ENCODE measurements around the gene CPPED1. TPM values are rescaled to one million over a fixed set of nuclear protein-coding genes. Genes with fewer than 3 reads are reported as not detected.
"Not testable (repeated sequence)": the region's sequence is repeated elsewhere in the genome, so short reads cannot be mapped to it uniquely, and the experiment has no call there.

CPPED1 gene
- total RNA-seq, 1 donor: 21.4 TPM

DNA sequence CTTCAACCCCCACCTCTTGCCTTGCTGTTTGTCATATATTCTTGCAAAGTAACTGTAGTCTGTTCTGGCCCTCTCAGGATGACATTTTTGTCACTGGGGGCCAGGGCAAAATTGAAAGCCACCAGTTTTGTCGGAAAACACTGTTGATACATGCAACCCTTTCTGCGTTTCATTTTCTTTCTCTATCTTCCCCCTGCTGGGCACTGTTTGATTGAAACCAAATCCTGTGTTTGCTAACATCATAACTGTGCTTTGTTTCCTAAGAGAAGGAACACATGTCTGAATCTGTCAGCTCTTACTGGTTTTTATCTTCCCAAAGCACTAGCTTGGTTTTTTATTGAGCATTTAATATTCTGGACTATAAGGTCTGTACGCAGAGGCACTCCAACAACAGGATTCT, 11.7 kb upstream of the CPPED1 start:
- Histone ChIP-seq H3K9me3 (ENCODE audit: low read depth, low read length) (no peaks in the 10 kb centered on the region), H3K79me2 (ENCODE audit: insufficient read depth, low read length) (no peaks in the 10 kb centered on the region), H3K4me3 (ENCODE audit: insufficient read depth, low read length) (no peak overlapping the region), H3K27ac (ENCODE audit: low read depth, low read length) (no peak overlapping the region), H3K4me1 (ENCODE audit: insufficient read depth, low read length) (no peaks in the 10 kb centered on the region), H3K4me2 (ENCODE audit: insufficient read depth, low read length) (peak overlapping the region; percentile 54), H3K36me3 (ENCODE audit: insufficient read depth, low read length) (no peaks in the 10 kb centered on the region), H4K20me1 (ENCODE audit: insufficient read depth, low read length) (no peaks in the 10 kb centered on the region), H3K27me3 (ENCODE audit: insufficient read depth, low read length) (no peaks in the 10 kb centered on the region), H2AFZ (ENCODE audit: low read length) (peak overlapping the region; percentile 48)
- no peak for DNase-seq (ENCODE audit: insufficient read length, low spot score, missing footprints)
- TF ChIP-seq, protein P1, sequence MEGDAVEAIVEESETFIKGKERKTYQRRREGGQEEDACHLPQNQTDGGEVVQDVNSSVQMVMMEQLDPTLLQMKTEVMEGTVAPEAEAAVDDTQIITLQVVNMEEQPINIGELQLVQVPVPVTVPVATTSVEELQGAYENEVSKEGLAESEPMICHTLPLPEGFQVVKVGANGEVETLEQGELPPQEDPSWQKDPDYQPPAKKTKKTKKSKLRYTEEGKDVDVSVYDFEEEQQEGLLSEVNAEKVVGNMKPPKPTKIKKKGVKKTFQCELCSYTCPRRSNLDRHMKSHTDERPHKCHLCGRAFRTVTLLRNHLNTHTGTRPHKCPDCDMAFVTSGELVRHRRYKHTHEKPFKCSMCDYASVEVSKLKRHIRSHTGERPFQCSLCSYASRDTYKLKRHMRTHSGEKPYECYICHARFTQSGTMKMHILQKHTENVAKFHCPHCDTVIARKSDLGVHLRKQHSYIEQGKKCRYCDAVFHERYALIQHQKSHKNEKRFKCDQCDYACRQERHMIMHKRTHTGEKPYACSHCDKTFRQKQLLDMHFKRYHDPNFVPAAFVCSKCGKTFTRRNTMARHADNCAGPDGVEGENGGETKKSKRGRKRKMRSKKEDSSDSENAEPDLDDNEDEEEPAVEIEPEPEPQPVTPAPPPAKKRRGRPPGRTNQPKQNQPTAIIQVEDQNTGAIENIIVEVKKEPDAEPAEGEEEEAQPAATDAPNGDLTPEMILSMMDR (IDR thresholded peaks at IDR 0.05; ENCODE audit: extremely low read depth, low read depth, low read length): peak; percentile 34

DNA sequence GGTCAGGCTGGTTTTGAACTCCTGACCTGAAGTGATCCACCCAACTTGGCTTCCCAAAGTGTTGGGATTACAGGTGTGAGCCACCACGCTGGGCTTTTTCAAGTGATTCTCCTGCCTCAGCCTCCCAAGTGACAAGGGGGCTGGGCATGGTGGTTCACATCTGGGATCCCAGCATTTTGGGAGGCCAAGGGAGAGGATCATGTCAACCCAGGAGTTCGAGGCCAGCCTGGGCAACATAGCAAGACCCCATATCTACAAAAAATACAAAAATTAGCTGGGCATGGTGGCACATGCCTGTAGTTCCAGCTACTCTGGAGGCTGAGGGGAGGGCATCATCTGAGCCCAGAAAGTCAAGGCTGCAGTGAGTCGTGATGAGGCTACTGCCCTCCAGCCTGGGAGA, 10.0 kb upstream of the CPPED1 start:
- not testable (repeated sequence) for H2AFZ ChIP-seq (ENCODE audit: low read length); H3K27me3 ChIP-seq (ENCODE audit: insufficient read depth, low read length); H3K27ac ChIP-seq (ENCODE audit: low read depth, low read length); H3K4me3 ChIP-seq (ENCODE audit: insufficient read depth, low read length); H3K4me1 ChIP-seq (ENCODE audit: insufficient read depth, low read length); H4K20me1 ChIP-seq (ENCODE audit: insufficient read depth, low read length); H3K4me2 ChIP-seq (ENCODE audit: insufficient read depth, low read length); H3K79me2 ChIP-seq (ENCODE audit: insufficient read depth, low read length); DNase-seq (ENCODE audit: insufficient read length, low spot score, missing footprints); H3K36me3 ChIP-seq (ENCODE audit: insufficient read depth, low read length); H3K9me3 ChIP-seq (ENCODE audit: low read depth, low read length)

DNA sequence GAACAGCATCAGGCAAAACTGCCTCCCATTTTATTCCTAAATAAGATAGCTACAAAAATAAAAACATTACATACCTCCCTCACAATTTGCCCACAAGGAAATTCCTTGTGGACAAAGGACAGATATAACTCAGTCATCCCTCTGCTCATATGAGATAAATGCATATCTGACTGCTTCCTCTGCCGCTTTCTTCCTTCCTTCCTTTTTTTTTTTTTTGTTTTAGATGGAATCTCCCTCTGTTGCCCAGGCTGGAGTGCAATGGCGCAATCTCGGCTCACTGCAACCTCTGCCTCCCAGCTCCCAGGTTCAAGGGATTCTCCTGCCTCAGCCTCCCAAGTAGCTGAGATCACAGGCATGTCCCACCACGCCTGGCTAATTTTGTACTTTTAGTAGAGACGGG, 9.6 kb upstream of the CPPED1 start:
- not testable (repeated sequence) for H3K79me2 ChIP-seq (ENCODE audit: insufficient read depth, low read length); H3K4me1 ChIP-seq (ENCODE audit: insufficient read depth, low read length); H3K4me3 ChIP-seq (ENCODE audit: insufficient read depth, low read length); H4K20me1 ChIP-seq (ENCODE audit: insufficient read depth, low read length); H3K36me3 ChIP-seq (ENCODE audit: insufficient read depth, low read length); DNase-seq (ENCODE audit: insufficient read length, low spot score, missing footprints); H2AFZ ChIP-seq (ENCODE audit: low read length); H3K9me3 ChIP-seq (ENCODE audit: low read depth, low read length); H3K4me2 ChIP-seq (ENCODE audit: insufficient read depth, low read length); H3K27me3 ChIP-seq (ENCODE audit: insufficient read depth, low read length); H3K27ac ChIP-seq (ENCODE audit: low read depth, low read length)

- H3K4me1 ChIP-seq (ENCODE audit: insufficient read depth, low read length): no peaks in the 10 kb centered on the region
- no peaks in the 10 kb centered on the region for H4K20me1 ChIP-seq (ENCODE audit: insufficient read depth, low read length)
- H3K79me2 ChIP-seq (ENCODE audit: insufficient read depth, low read length): no peaks in the 10 kb centered on the region
- H3K9me3 ChIP-seq (ENCODE audit: low read depth, low read length): no peaks in the 10 kb centered on the region
- no peak overlapping the region for H2AFZ ChIP-seq (ENCODE audit: low read length)
- no peak overlapping the region for H3K4me3 ChIP-seq (ENCODE audit: insufficient read depth, low read length)
- H3K27ac ChIP-seq (ENCODE audit: low read depth, low read length): no peak overlapping the region
- H3K36me3 ChIP-seq (ENCODE audit: insufficient read depth, low read length): no peaks in the 10 kb centered on the region
- TF ChIP-seq, protein P1 (IDR thresholded peaks at IDR 0.05; ENCODE audit: extremely low read depth, low read depth, low read length): no peak
- DNase-seq (ENCODE audit: insufficient read length, low spot score, missing footprints): no peak
- no peak overlapping the region for H3K4me2 ChIP-seq (ENCODE audit: insufficient read depth, low read length)
- no peaks in the 10 kb centered on the region for H3K27me3 ChIP-seq (ENCODE audit: insufficient read depth, low read length)
Observed at GRCh38 chr16:12811441-12812383, 8.0 kb upstream of the CPPED1 start.

DNA sequence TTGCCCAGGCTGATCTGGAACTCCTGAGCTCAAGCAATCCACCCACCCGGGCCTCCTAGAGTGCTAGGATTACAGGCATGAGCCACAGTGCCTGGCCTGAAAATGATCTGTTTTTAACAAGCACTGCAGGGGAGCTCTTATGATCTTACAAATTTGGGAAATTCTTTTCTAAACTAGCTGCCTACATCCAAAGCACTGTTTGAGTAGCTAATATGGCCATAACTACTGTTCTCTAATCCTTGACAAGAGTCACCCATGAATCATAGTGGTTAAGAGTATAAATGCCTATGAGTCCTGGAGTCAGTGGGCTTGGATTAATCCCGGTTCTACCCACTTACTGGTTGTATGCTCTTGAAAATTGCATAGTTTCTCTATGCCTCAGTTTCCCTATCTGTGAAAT, 1.4 kb upstream of the CPPED1 start:
- no peak overlapping the region for H2AFZ ChIP-seq (ENCODE audit: low read length)
- peak; percentile 4 for DNase-seq (ENCODE audit: insufficient read length, low spot score, missing footprints)
- H3K27ac ChIP-seq (ENCODE audit: low read depth, low read length): no peak overlapping the region
- no peak overlapping the region for H3K4me2 ChIP-seq (ENCODE audit: insufficient read depth, low read length)
- H3K79me2 ChIP-seq (ENCODE audit: insufficient read depth, low read length): peaks cover 20% of the 10 kb centered on the region
- no peaks in the 10 kb centered on the region for H3K36me3 ChIP-seq (ENCODE audit: insufficient read depth, low read length)
- H3K4me3 ChIP-seq (ENCODE audit: insufficient read depth, low read length): no peak overlapping the region
- H3K27me3 ChIP-seq (ENCODE audit: insufficient read depth, low read length): no peaks in the 10 kb centered on the region
- peaks cover 32% of the 10 kb centered on the region for H3K4me1 ChIP-seq (ENCODE audit: insufficient read depth, low read length)
- H3K9me3 ChIP-seq (ENCODE audit: low read depth, low read length): no peaks in the 10 kb centered on the region
- TF ChIP-seq, protein P1 (IDR thresholded peaks at IDR 0.05; ENCODE audit: extremely low read depth, low read depth, low read length): no peak
- H4K20me1 ChIP-seq (ENCODE audit: insufficient read depth, low read length): no peaks in the 10 kb centered on the region
